HCT116 (cell line): ENCODE measurements around the gene KRT86. TPM values are rescaled to one million over a fixed set of nuclear protein-coding genes. Genes with fewer than 3 reads are reported as not detected.
A peak's percentile ranks its signal among the peaks of the same experiment; 100 is the strongest.

Experiments
- ATAC-seq: fragments of 200-7000 bp; cut with Tn5 transposase; 2 replicates; pipeline ENCODE4 v1.9.1; 2020; ENCODE audit warnings: mild to moderate bottlenecking, moderate library complexity
- BruUV-seq: library from RNA; stranded (reverse); fragments of 400-500 nt; replicated peaks from 2 replicates; lab custom pipeline; 2021; lab: Mats Ljungman, UMichigan
- CTCF ChIA-PET: fragments of 300-600 bp; sonication (Branson Sonifier 250); formaldehyde crosslinking; loops from one replicate; lab custom pipeline; 2021; ENCODE audit warnings: antibody characterized with exemption; lab: Charles Lee
- POLR2A ChIA-PET: fragments of 300-600, 350-600 bp; sonication (Branson Sonifier 250); formaldehyde crosslinking; loops from one replicate; lab custom pipeline; 2021; ENCODE audit warnings: antibody characterized with exemption; lab: Charles Lee
- RAD21 ChIA-PET, 2 experiments: fragments of 300-600 bp; sonication (Branson Sonifier 250); formaldehyde crosslinking; loops; one replicate each; lab custom pipeline; 2023; ENCODE audit warnings: low total read pairs in 2 of 2; ENCODE audit not compliant: uncharacterized antibody in 2 of 2, unreplicated experiment in 2 of 2, low non-redundant PET in 1 of 2; lab: Charles Lee
- DNase-seq: peaks from one replicate; pipeline ENCODE4 v3.0.0-alpha.2; 2010; ENCODE audit warnings: low read depth, low spot score
- H2AFZ ChIP-seq: fragments of 200-600 bp; shearing (Covaris generic), sonication (generic); 2 replicates; pipeline ENCODE4 v1.6.1; 2017; ENCODE audit warnings: low read depth, mixed run types, mixed read lengths, antibody characterized with exemption, low read length; ENCODE audit not compliant: poor library complexity, severe bottlenecking
- H3K27ac ChIP-seq: 2 replicates; pipeline ENCODE4 v1.5.1; 2012; ENCODE audit warnings: low read depth, low read length
- H3K27me3 ChIP-seq: fragments of 200-600 bp; sonication (generic); 2 replicates; pipeline ENCODE4 v1.6.1; 2016; ENCODE audit warnings: mixed run types, low read length, mixed read lengths; ENCODE audit not compliant: insufficient read depth
- H3K36me3 ChIP-seq, 2 experiments: fragments of 200-500 bp in 1 of 2; fragments of 200-600 bp in 1 of 2; sonication (Bioruptor generic) in 1 of 2; sonication (generic) in 1 of 2; 2 replicates each; pipeline versions ENCODE4 v1.5.1 to v1.6.1; 2014 to 2016; ENCODE audit warnings: low read length in 2 of 2, inconsistent platforms in 1 of 2, mixed read lengths in 1 of 2, mixed run types in 1 of 2; ENCODE audit not compliant: insufficient read depth in 2 of 2, control insufficient read depth in 1 of 2
- H3K4me1 ChIP-seq, 2 experiments: fragments of 200-600 bp in 1 of 2; sonication (generic) in 1 of 2; 2 replicates each; pipeline versions ENCODE4 v1.5.1 to v1.6.1; 2012 to 2017; ENCODE audit warnings: low read length in 2 of 2, inconsistent platforms in 1 of 2, mild to moderate bottlenecking in 1 of 2, mixed read lengths in 1 of 2, mixed run types in 1 of 2, moderate library complexity in 1 of 2; ENCODE audit not compliant: insufficient read depth in 2 of 2, control insufficient read depth in 1 of 2
- H3K4me2 ChIP-seq: fragments of 200-600 bp; sonication (generic); 2 replicates; pipeline ENCODE4 v1.6.1; 2017; ENCODE audit warnings: mixed run types, low read length, mixed read lengths
- H3K4me3 ChIP-seq, 2 experiments: fragments of 200-600 bp in 1 of 2; sonication (generic) in 1 of 2; replicated peaks in 1 of 2; 2 replicates each; pipeline ENCODE4 v1.5.1; 2011 to 2016; ENCODE audit warnings: low read length in 2 of 2, control low read depth in 1 of 2, low read depth in 1 of 2, mild to moderate bottlenecking in 1 of 2, mixed read lengths in 1 of 2, mixed run types in 1 of 2
- H3K79me2 ChIP-seq: fragments of 200-600 bp; sonication (generic); 2 replicates; pipeline ENCODE4 v1.6.1; 2017; ENCODE audit warnings: mild to moderate bottlenecking, mixed run types, low read length, moderate library complexity, mixed read lengths; ENCODE audit not compliant: insufficient read depth
- H3K9ac ChIP-seq: fragments of 200-600 bp; sonication (generic); 2 replicates; pipeline ENCODE4 v1.6.1; 2016; ENCODE audit warnings: low read length, mixed read lengths
- H3K9me2 ChIP-seq: fragments of 200-600 bp; sonication (generic), shearing (Covaris generic); 2 replicates; pipeline ENCODE4 v1.6.1; 2017; ENCODE audit warnings: mixed run types, mild to moderate bottlenecking, moderate library complexity; ENCODE audit not compliant: insufficient read depth
- H3K9me3 ChIP-seq, 2 experiments: fragments of 200-500 bp in 1 of 2; fragments of 200-600 bp in 1 of 2; sonication (Bioruptor generic) in 1 of 2; sonication (generic) in 1 of 2; 2 replicates each; pipeline ENCODE4 v1.6.1; 2014 to 2017; ENCODE audit warnings: low read length in 2 of 2, mixed read lengths in 2 of 2, inconsistent platforms in 1 of 2, low read depth in 1 of 2, mild to moderate bottlenecking in 1 of 2, mixed run types in 1 of 2, moderate library complexity in 1 of 2; ENCODE audit not compliant: control insufficient read depth in 1 of 2, insufficient read depth in 1 of 2
- H4K20me1 ChIP-seq: fragments of 200-600 bp; sonication (generic), shearing (Covaris generic); 2 replicates; pipeline ENCODE4 v1.6.1; 2017; ENCODE audit warnings: mixed run types, mild to moderate bottlenecking, moderate library complexity; ENCODE audit not compliant: insufficient read depth
- EGR1 ChIP-seq: IDR thresholded peaks from 2 replicates; pipeline ENCODE4 v1.6.1; 2012; ENCODE audit warnings: low read depth
- ELF1 ChIP-seq: IDR thresholded peaks from 2 replicates; pipeline ENCODE4 v1.6.1; 2012; ENCODE audit warnings: low read depth, borderline replicate concordance
- EZH2phosphoT487 ChIP-seq: fragments of 200-600 bp; IDR thresholded peaks from 2 replicates; pipeline ENCODE4 v1.6.1; 2018; ENCODE audit warnings: antibody characterized with exemption, borderline replicate concordance
- FOSL1 ChIP-seq: IDR thresholded peaks from 2 replicates; pipeline ENCODE4 v1.6.1; 2012; ENCODE audit warnings: low read depth
- JUND ChIP-seq: IDR thresholded peaks from 2 replicates; pipeline ENCODE4 v1.6.1; 2012
- POLR2AphosphoS5 ChIP-seq: IDR thresholded peaks from 2 replicates; pipeline ENCODE4 v1.6.1; 2011; ENCODE audit warnings: mild to moderate bottlenecking, low read depth, low read length, moderate library complexity
- RAD21 ChIP-seq: IDR thresholded peaks from 2 replicates; pipeline ENCODE4 v1.6.1; 2012; ENCODE audit warnings: low read depth, mild to moderate bottlenecking
- SIN3A ChIP-seq: IDR thresholded peaks from 2 replicates; pipeline ENCODE4 v1.6.1; 2012; ENCODE audit warnings: low read depth
- SP1 ChIP-seq: IDR thresholded peaks from 2 replicates; pipeline ENCODE4 v1.6.1; 2012; ENCODE audit warnings: low read depth
- SRF ChIP-seq: IDR thresholded peaks from 2 replicates; pipeline ENCODE4 v1.6.1; 2012; ENCODE audit warnings: low read depth
- ZFX ChIP-seq: fragments of 450-650 bp; IDR thresholded peaks from 2 replicates; pipeline ENCODE4 v1.6.1; 2017
- intact Hi-C: fragments of 100-400 bp; cut with micrococcal nuclease; formaldehyde crosslinking; loops from 2 replicates; pipeline ENCODE4 v1.10.0; 2022
- total RNA-seq: library from RNA; stranded (reverse); gene quantifications from one replicate; pipeline ENCODE4 v1.2.1, GENCODE V29; 2021; ENCODE audit not compliant: unreplicated experiment
- TF ChIP-seq, protein P1 (sequence below): IDR thresholded peaks from 2 replicates; pipeline ENCODE4 v1.6.1; 2012
- TF ChIP-seq, protein P2 (sequence below): IDR thresholded peaks from 2 replicates; pipeline ENCODE4 v1.6.1; 2011; ENCODE audit warnings: mild to moderate bottlenecking, low read length, moderate library complexity; ENCODE audit not compliant: insufficient replicate concordance; ENCODE audit errors: extremely low read depth
- TF ChIP-seq, protein P3 (sequence below): IDR thresholded peaks from 2 replicates; pipeline ENCODE4 v1.6.1; 2012; ENCODE audit warnings: low read depth
- TF ChIP-seq, protein P4 (sequence below), 3 experiments: fragments of 200-600 bp in 1 of 3; sonication (generic) in 1 of 3; IDR thresholded peaks in 2 of 3; conservative IDR thresholded peaks in 1 of 3; 2 replicates each; pipeline ENCODE4 v1.5.1; 2012 to 2017; ENCODE audit warnings: low read depth in 2 of 3, low read length in 2 of 3, antibody characterized with exemption in 1 of 3, borderline replicate concordance in 1 of 3, control low read depth in 1 of 3, mild to moderate bottlenecking in 1 of 3, mixed read lengths in 1 of 3, mixed run types in 1 of 3, moderate library complexity in 1 of 3; ENCODE audit not compliant: insufficient read depth in 1 of 3
- TF ChIP-seq, protein P5 (sequence below): IDR thresholded peaks from 2 replicates; pipeline ENCODE4 v1.6.1; 2012

KRT86 gene
- total RNA-seq, 1 experiment from 2014 or later, result 1.5 TPM

DNA sequence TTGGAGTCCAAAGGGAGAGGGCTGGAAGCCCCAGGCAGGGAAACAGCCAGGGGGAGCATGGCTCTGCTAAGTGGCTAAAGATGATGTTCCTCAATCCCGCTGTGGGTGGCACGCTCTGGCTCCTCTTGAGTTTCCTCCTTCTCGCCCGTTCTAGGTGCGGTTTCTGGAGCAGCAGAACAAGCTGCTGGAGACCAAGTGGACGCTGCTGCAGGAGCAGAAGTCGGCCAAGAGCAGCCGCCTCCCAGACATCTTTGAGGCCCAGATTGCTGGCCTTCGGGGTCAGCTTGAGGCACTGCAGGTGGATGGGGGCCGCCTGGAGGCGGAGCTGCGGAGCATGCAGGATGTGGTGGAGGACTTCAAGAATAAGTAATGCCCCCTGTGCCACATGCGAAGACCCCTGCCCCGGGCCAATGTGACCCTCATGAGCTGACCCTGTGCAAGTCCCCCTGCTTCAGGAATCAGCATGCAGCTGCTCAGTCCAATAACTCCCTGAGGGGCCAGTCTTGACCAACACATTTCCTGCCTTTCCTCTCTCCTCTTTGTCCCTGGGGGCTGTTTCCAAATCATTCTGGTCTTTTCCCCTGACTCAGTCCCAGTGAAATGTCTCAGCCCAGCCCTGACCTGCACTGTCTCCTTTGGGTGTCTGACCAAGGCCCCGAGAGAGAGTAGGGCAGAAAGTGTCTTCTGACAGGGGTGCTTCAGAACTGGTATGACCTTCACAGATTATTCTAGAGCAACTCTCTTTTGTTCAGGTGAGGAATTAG, 39.3 kb upstream of the KRT86 start:
- Histone ChIP-seq H2AFZ (no peak overlapping the region), H3K9me3 (no peaks in the 10 kb centered on the region), H3K4me2 (peak overlapping the region; percentile 71), H3K27ac (0 out of 2 replicates have a peak overlapping the region, but pooled peaks have one; percentile 4), H3K4me1 (peaks cover 21 to 100% of the 10 kb centered on the region in 2 experiments), H4K20me1 (no peaks in the 10 kb centered on the region), H3K4me3 (no peak overlapping the region), H3K36me3 (no peaks in the 10 kb centered on the region), H3K9me2 (no peaks in the 10 kb centered on the region), H3K9ac (peak overlapping the region; percentile 45), H3K27me3 (no peaks in the 10 kb centered on the region), H3K79me2 (no peaks in the 10 kb centered on the region)
- no TSS peak for BruUV-seq
- DNase-seq (no peak), ATAC-seq (no peak)
- intact Hi-C loops, result no loop called here
- no peak for TF ChIP-seq EZH2phosphoT487
- TF ChIP-seq, protein P1, sequence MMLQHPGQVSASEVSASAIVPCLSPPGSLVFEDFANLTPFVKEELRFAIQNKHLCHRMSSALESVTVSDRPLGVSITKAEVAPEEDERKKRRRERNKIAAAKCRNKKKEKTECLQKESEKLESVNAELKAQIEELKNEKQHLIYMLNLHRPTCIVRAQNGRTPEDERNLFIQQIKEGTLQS, result no peak
- TF ChIP-seq, protein P2, sequence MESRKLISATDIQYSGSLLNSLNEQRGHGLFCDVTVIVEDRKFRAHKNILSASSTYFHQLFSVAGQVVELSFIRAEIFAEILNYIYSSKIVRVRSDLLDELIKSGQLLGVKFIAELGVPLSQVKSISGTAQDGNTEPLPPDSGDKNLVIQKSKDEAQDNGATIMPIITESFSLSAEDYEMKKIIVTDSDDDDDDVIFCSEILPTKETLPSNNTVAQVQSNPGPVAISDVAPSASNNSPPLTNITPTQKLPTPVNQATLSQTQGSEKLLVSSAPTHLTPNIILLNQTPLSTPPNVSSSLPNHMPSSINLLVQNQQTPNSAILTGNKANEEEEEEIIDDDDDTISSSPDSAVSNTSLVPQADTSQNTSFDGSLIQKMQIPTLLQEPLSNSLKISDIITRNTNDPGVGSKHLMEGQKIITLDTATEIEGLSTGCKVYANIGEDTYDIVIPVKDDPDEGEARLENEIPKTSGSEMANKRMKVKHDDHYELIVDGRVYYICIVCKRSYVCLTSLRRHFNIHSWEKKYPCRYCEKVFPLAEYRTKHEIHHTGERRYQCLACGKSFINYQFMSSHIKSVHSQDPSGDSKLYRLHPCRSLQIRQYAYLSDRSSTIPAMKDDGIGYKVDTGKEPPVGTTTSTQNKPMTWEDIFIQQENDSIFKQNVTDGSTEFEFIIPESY, result no peak
- no peak for TF ChIP-seq ZFX
- TF ChIP-seq SIN3A, result no peak
- TF ChIP-seq SP1, result no peak
- TF ChIP-seq, protein P3, sequence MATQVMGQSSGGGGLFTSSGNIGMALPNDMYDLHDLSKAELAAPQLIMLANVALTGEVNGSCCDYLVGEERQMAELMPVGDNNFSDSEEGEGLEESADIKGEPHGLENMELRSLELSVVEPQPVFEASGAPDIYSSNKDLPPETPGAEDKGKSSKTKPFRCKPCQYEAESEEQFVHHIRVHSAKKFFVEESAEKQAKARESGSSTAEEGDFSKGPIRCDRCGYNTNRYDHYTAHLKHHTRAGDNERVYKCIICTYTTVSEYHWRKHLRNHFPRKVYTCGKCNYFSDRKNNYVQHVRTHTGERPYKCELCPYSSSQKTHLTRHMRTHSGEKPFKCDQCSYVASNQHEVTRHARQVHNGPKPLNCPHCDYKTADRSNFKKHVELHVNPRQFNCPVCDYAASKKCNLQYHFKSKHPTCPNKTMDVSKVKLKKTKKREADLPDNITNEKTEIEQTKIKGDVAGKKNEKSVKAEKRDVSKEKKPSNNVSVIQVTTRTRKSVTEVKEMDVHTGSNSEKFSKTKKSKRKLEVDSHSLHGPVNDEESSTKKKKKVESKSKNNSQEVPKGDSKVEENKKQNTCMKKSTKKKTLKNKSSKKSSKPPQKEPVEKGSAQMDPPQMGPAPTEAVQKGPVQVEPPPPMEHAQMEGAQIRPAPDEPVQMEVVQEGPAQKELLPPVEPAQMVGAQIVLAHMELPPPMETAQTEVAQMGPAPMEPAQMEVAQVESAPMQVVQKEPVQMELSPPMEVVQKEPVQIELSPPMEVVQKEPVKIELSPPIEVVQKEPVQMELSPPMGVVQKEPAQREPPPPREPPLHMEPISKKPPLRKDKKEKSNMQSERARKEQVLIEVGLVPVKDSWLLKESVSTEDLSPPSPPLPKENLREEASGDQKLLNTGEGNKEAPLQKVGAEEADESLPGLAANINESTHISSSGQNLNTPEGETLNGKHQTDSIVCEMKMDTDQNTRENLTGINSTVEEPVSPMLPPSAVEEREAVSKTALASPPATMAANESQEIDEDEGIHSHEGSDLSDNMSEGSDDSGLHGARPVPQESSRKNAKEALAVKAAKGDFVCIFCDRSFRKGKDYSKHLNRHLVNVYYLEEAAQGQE, result no peak
- no peak for TF ChIP-seq EGR1
- no peak for TF ChIP-seq JUND
- TF ChIP-seq POLR2AphosphoS5, result no peak
- TF ChIP-seq, protein P4, sequence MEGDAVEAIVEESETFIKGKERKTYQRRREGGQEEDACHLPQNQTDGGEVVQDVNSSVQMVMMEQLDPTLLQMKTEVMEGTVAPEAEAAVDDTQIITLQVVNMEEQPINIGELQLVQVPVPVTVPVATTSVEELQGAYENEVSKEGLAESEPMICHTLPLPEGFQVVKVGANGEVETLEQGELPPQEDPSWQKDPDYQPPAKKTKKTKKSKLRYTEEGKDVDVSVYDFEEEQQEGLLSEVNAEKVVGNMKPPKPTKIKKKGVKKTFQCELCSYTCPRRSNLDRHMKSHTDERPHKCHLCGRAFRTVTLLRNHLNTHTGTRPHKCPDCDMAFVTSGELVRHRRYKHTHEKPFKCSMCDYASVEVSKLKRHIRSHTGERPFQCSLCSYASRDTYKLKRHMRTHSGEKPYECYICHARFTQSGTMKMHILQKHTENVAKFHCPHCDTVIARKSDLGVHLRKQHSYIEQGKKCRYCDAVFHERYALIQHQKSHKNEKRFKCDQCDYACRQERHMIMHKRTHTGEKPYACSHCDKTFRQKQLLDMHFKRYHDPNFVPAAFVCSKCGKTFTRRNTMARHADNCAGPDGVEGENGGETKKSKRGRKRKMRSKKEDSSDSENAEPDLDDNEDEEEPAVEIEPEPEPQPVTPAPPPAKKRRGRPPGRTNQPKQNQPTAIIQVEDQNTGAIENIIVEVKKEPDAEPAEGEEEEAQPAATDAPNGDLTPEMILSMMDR (IDR thresholded peaks at IDR 0.05 in 2 of 3, conservative IDR thresholded peaks at IDR 0.05 in 1 of 3; ENCODE audit: borderline replicate concordance in 1 of 3, insufficient read depth in 1 of 3, low read depth in 2 of 3, low read length in 2 of 3), result no peak
- no peak for TF ChIP-seq RAD21
- no peak for TF ChIP-seq FOSL1
- TF ChIP-seq ELF1, result no peak
- TF ChIP-seq SRF, result no peak
- TF ChIP-seq, protein P5, sequence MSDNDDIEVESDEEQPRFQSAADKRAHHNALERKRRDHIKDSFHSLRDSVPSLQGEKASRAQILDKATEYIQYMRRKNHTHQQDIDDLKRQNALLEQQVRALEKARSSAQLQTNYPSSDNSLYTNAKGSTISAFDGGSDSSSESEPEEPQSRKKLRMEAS, result no peak
- ChIA-PET RAD21 (no interaction called here), CTCF (interaction anchor here (1.0 to 3.3 kb wide), 2 partner anchors 13 to 92 kb away, joined by 4 to 13 read pairs; no protein-coding TSS in a partner anchor), POLR2A (interaction anchor here (1.1 kb wide), 1 partner anchor 9 kb away, joined by 5 read pairs; no protein-coding TSS in a partner anchor)
